GM19468 (cell line): ENCODE data around the gene RNF10.

Source experiments
- ATAC-seq: cut with Tn5 transposase; IDR thresholded peaks from one replicate; pipeline ENCODE4 v1.9.1; 2021; ENCODE audit warnings: mild to moderate bottlenecking, moderate library complexity, moderate number of reproducible peaks; ENCODE audit not compliant: unreplicated experiment; ENCODE audit errors: extremely low read depth

The RNF10 gene

GRCh38 chr12:120573560-120573959 is 39.4 kb downstream of the RNF10 start:
- ATAC-seq: no peak

- no peak for ATAC-seq
Observed at GRCh38 chr12:120574106-120574505, 40.0 kb downstream of the RNF10 start.

- ATAC-seq: no peak
Observed at GRCh38 chr12:120579179-120579578, 45.0 kb downstream of the RNF10 start.

DNA sequence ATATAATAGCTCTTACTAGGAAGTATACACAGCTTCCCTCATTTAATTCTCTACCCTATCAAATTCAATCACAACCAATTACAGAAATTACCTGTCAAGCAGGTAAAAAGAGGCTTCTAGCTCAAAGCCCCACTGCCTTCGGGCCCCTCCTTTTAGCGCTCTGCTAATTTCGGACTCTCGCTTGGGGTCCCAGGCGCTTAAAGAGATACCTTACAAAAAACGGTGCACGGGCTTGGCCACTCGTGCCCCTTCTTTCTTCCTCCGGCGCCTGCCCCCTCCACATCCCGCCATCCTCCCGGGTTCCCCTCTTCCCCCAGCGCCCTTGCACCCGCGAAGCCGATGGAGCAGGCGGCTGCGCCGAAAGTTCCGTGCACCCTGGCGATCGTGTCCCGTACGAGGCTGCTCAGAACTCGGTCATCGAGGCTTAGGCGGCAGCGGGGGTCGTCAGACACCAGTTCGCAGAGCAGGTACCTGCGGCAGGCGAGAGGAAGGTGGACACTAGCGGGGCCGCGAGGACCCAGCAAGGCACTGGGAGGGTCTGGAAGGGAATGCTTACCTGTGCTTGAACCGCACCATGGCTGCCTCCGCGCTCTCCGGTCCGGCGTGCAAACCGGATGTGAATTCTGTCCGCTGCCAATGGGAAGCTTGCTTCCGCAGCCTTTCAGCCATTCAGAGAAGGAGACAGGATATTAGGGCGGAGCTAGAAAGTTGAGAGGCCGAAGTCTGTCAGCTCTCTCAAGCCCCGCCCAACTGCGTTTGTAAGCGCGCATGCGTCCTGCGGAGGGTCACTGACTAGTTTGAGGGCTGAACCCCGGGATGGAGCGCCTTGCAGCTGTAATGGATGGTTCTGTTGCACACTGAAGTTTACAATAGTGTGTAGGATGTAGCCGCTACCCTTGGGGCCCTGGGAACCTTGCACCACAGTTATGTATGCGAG is 46.9 kb downstream of the RNF10 start, which contains the start of gene POP5:
TSS of gene POP5 (minus strand) at position 616 of the 937 bp plus-strand sequence. CDS start at position 576, 40 bp downstream.
- peak; percentile 93 for ATAC-seq

DNA sequence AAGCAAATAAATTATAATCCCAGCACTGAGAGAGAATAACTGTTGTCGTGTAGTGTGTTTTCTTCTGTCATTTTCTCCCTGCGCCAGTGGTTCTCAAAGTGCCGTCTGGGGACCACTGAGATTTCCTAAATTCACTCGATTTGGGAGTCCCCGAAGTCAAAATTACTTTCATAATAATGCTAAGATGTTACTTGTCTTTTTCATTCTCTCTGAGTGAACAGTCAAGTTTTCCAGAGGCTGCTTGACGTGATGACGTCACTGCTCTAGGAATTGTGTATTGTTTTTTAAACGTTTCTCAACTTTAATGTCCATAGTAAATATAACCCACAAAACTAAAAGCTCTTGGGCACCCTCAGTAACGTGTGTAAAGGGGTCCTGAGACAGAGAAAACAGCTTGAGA is 47.8 kb downstream of the RNF10 start:
- no peak for ATAC-seq

DNA sequence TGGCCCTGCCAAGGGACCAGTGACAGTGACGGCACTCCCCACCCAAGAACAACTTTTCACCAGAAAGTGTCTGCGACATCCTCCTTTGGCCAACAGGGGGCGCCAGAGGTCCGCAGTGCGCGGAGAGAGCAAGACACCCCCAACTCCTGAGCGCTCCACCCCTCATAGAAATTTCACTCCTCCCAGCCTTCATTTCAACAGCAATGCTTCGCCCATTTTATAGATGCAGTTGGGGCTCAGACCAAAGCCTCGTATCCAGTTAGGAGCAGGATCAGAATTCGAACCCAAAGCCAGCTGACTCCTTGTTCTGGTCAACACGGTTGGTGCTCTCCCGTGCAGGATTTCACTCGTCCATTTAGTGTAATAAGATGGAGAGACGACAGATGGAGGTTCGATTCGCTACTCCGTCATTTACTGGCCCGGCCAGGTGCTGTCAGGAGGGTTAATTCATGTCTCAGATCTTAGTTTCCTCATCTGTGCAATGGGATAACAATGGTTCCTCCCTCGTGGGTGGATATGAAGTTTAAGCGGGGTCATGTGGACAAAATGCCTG is 49.4 kb downstream of the RNF10 start:
- no peak for ATAC-seq

DNA sequence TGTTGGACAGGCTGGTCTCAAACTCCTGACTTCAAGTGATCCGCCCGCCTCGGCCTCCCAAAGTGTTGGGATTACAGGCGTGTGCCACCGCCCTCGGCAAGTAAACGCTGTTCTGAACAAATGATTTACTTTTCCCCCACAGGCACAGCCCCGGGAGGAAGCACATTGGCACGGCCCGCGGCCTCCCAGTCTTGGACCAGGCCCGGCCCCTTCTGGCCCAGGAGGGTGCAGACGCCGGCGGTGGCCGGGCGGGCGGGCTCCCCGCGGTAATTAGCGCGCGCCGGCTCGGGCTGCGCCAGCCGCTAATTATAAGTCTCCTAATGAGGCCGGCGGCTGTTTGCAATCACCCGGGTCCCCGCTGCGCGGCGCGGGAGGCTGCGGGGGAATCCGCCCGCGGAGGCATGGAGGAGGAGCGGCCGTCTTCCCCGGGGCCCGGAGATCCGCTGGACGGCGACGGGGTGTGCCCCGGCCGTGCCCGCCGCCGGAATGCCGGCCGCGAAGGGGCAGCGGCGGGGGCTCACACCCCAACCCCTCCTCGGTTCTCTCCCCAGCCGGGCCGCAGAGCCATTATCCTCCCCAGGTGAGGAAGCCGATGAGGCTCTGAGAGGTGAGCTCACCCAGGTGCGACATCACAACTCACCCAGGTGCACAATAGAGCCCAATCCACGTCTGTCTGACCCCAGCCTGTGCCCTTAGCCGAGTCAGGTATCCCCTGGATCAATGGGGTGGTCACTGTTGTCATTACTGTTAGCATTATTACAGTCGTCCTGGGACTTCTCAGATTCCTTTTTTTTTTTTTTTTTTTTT is 50.4 kb downstream of the RNF10 start:
- ATAC-seq: no peak

DNA sequence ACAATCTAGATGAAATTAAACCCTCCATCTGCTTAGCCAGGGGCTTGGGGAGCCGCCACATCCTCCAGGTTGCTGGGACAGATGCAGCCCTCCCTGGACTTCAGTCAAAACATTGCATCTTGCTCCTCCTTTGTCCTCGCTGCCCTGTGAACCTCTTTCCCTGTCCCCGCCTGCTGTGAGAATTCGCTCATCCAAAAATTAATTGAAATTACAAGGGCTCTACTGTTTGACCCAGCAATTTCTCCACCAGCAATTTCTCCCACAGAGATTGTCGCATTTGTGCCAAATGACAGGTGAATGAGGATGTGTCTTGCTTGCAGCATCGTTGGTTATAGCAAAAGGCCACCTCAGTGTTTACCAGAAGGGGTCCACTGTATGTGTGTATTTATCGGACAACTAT is 52.0 kb downstream of the RNF10 start:
- ATAC-seq: no peak

DNA sequence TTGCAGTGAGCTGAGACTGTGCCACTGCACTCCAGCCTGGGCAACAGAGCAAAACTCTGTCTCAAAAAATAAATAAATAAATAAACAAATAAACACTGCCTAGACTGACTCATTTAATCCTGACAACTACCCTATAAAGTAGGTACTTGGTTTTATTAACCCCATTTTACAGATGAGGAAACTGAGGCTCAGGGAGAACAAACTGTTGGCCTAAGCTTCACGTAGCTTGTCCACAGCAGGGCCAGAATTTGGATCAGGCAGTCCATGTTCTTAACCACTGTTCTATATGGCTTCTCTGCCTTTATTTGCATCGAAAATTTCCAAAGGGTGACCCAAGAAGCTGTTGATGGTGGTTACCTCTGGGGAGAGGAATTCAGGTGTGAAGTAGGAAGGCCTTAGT is 52.7 kb downstream of the RNF10 start:
- no peak for ATAC-seq

DNA sequence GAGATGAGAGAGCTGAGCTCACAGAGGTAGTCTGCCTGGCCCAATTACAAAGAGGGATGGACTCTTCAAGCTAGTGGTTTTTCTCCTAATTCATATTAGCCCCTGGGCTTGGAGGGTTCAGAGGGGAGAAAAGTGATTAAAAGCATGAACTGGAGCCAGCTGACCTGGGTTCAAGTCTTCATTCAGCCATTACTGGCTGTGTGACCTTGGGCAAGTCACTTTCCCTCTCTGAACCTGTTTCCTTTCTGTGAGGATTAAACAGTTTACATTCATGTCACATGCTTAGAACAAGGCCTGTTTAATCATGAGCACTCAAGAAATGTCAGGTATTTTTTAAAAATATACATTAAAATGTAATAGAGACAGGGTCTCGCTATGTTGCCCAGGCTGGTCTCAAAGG is 54.2 kb downstream of the RNF10 start:
- no peak for ATAC-seq

- ATAC-seq: no peak
Observed at GRCh38 chr12:120588948-120589930, 55.1 kb downstream of the RNF10 start.

- ATAC-seq: no peak
Observed at GRCh38 chr12:120590741-120591407, 56.7 kb downstream of the RNF10 start.

DNA sequence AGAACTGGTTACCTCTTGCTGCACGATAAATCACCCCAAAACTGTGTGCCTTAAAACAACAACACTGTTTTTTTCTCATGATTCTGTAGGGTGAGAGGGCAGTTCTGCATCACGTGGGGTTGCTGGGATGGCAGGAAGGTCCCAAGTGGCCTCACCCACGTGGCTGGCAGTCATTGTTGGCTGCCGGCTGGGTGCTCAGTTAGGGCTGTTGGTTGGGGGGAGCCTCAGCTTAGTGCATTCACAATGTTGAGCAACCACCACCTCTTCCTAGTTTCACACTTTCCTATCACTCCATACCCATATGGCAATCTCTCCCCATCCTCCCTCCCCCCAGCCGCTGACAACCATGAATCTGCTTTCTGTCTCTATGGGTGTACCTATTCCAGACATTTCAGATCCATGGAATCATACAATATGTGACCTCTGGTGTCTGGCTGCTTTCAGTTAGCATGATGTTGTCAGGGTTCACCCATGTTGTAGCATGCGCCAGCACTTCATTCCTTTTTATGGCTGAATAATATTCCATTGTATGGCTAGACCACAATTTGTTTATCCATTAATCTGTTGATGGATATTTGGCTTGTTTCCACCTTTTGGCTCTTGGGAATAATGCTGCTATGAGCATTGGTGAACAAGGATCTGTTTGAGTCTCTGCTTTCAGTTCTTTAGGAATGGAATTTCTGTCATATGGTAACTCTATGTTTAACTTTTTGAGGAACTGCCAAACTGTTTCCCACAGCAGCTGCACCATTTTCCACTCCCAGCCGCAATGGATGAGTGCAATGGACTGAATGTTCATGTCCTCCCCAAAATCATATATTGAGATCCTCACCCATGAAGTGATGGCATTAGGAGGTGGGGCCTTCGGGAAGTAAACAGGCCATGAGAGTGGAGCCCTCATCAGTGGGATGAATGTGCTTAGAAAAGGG is 58.2 kb downstream of the RNF10 start:
- ATAC-seq: no peak

DNA sequence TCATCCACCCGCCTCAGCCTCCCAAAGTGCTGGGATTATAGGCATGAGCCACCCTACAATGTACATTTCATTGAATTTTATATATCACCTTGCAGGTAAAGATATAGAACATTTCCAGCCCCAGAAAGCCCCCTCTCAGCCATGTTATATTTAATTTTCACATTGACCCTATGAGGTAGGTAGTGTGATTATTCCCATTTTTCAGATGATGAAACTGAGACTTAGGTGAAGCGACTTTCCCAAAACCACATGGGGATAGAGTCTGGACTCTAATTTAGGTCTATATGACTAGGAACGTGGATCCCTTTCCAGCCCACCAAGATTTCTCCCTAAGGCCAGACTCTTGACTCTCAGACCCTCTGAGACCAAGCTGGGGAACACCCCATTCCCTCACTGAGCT is 62.7 kb downstream of the RNF10 start:
- no peak for ATAC-seq

GRCh38 chr12:120597861-120598260 is 63.7 kb downstream of the RNF10 start:
- no peak for ATAC-seq

- ATAC-seq: no peak
Observed at GRCh38 chr12:120598674-120599463, 64.7 kb downstream of the RNF10 start.
